HEK293 (cell line): ENCODE results near the gene CORO7.

Source experiments
- CTCF ChIA-PET: fragments of 350-600 bp; formaldehyde crosslinking; extraction: SDS; loops from one replicate; lab custom pipeline; 2021; ENCODE audit warnings: antibody characterized with exemption; lab: Yijun Ruan, JAX
- POLR2A ChIA-PET: fragments of 300-600 bp; formaldehyde crosslinking; extraction: SDS; loops from one replicate; lab custom pipeline; 2020; ENCODE audit warnings: antibody characterized with exemption, inconsistent platforms; lab: Yijun Ruan, JAX
- H3K27ac ChIP-seq: fragments of 200-500 bp; sonication (Bioruptor generic); 2 replicates; pipeline ENCODE4 v1.5.1; 2014; ENCODE audit warnings: low read depth, low read length, control low read depth, inconsistent platforms; ENCODE audit errors: extremely low read depth
- H3K36me3 ChIP-seq, 2 experiments: fragments of 200-500 bp in 1 of 2; sonication (Bioruptor generic) in 1 of 2; 1 replicate in 1 of 2; 2 replicates in 1 of 2; pipeline ENCODE4 v1.5.1; 2014 to 2017; ENCODE audit warnings: inconsistent platforms in 2 of 2, low read length in 2 of 2; ENCODE audit not compliant: control insufficient read depth in 2 of 2, insufficient read depth in 1 of 2
- H3K4me1 ChIP-seq: fragments of 200-500 bp; sonication (Bioruptor generic); 2 replicates; pipeline ENCODE4 v1.5.1; 2014; ENCODE audit warnings: mild to moderate bottlenecking, low read length, inconsistent platforms; ENCODE audit not compliant: control insufficient read depth, insufficient read depth
- H3K4me3 ChIP-seq: 2 replicates; pipeline ENCODE4 v1.5.1; 2011; ENCODE audit warnings: low read depth, mild to moderate bottlenecking, control low read depth, low read length, moderate library complexity
- H3K9me3 ChIP-seq: fragments of 200-500 bp; sonication (Bioruptor generic); 2 replicates; pipeline ENCODE4 v1.5.1; 2014; ENCODE audit warnings: low read depth, low read length, inconsistent platforms; ENCODE audit not compliant: control insufficient read depth, insufficient read depth
- FEZF1 ChIP-seq: fragments of 450-650 bp; formaldehyde crosslinking; IDR thresholded peaks from 2 replicates; pipeline ENCODE4 v1.5.1; 2016; ENCODE audit warnings: missing biosample characterization, missing genetic modification characterization
- GLIS1 ChIP-seq: fragments of 450-650 bp; formaldehyde crosslinking; IDR thresholded peaks from 2 replicates; pipeline ENCODE4 v1.5.1; 2016; ENCODE audit warnings: missing biosample characterization, missing genetic modification characterization
- KLF10 ChIP-seq: fragments of 450-650 bp; IDR thresholded peaks from 2 replicates; pipeline ENCODE4 v1.5.1; 2018; ENCODE audit warnings: missing biosample characterization, mild to moderate bottlenecking, missing genetic modification characterization
- KLF8 ChIP-seq: fragments of 450-650 bp; formaldehyde crosslinking; IDR thresholded peaks from 2 replicates; pipeline ENCODE4 v1.5.1; 2016; ENCODE audit warnings: missing biosample characterization, missing genetic modification characterization
- PBX3 ChIP-seq: sonication (generic); formaldehyde crosslinking; IDR thresholded peaks from 2 replicates; pipeline ENCODE4 v1.8.1; 2022; ENCODE audit warnings: mild to moderate bottlenecking, moderate library complexity, missing genetic modification reagents
- TRIM28 ChIP-seq: IDR thresholded peaks from 2 replicates; pipeline ENCODE4 v1.6.1; 2011; ENCODE audit warnings: low read length, control low read depth, borderline replicate concordance
- ZBTB48 ChIP-seq: fragments of 450-650 bp; formaldehyde crosslinking; IDR thresholded peaks from 2 replicates; pipeline ENCODE4 v1.5.1; 2016; ENCODE audit warnings: missing biosample characterization, missing genetic modification characterization
- ZIC2 ChIP-seq: fragments of 450-650 bp; formaldehyde crosslinking; IDR thresholded peaks from 2 replicates; pipeline ENCODE4 v1.5.1; 2016; ENCODE audit warnings: missing biosample characterization, missing genetic modification characterization
- ZNF132 ChIP-seq: fragments of 450-650 bp; formaldehyde crosslinking; IDR thresholded peaks from 2 replicates; pipeline ENCODE4 v1.5.1; 2017; ENCODE audit warnings: missing biosample characterization, missing genetic modification characterization, borderline replicate concordance
- ZNF133 ChIP-seq: fragments of 450-650 bp; formaldehyde crosslinking; IDR thresholded peaks from 2 replicates; pipeline ENCODE4 v1.5.1; 2016; ENCODE audit warnings: missing biosample characterization, missing genetic modification characterization
- ZNF302 ChIP-seq: fragments of 450-650 bp; formaldehyde crosslinking; IDR thresholded peaks from 2 replicates; pipeline ENCODE4 v1.5.1; 2016; ENCODE audit warnings: missing biosample characterization, missing genetic modification characterization, low read depth
- ZNF37A ChIP-seq: fragments of 450-650 bp; IDR thresholded peaks from 2 replicates; pipeline ENCODE4 v1.5.1; 2018; ENCODE audit warnings: missing biosample characterization, missing genetic modification characterization
- ZNF423 ChIP-seq: fragments of 450-650 bp; formaldehyde crosslinking; IDR thresholded peaks from 2 replicates; pipeline ENCODE4 v1.5.1; 2016; ENCODE audit warnings: missing biosample characterization, missing genetic modification characterization
- ZNF514 ChIP-seq: fragments of 450-650 bp; formaldehyde crosslinking; IDR thresholded peaks from 2 replicates; pipeline ENCODE4 v1.5.1; 2016; ENCODE audit warnings: missing biosample characterization, missing genetic modification characterization
- ZNF561 ChIP-seq: fragments of 450-650 bp; IDR thresholded peaks from 2 replicates; pipeline ENCODE4 v1.5.1; 2018; ENCODE audit warnings: missing biosample characterization, missing genetic modification characterization, borderline replicate concordance
- ZNF580 ChIP-seq: fragments of 450-650 bp; formaldehyde crosslinking; IDR thresholded peaks from 2 replicates; pipeline ENCODE4 v1.5.1; 2016; ENCODE audit warnings: missing biosample characterization, missing genetic modification characterization
- ZNF658 ChIP-seq: fragments of 450-650 bp; formaldehyde crosslinking; IDR thresholded peaks from 2 replicates; pipeline ENCODE4; 2016; ENCODE audit warnings: missing biosample characterization, missing genetic modification characterization
- ZNF664 ChIP-seq: fragments of 450-650 bp; formaldehyde crosslinking; IDR thresholded peaks from 2 replicates; pipeline ENCODE4 v1.5.1; 2016; ENCODE audit warnings: missing biosample characterization, missing genetic modification characterization
- ZNF785 ChIP-seq: fragments of 450-650 bp; formaldehyde crosslinking; IDR thresholded peaks from 2 replicates; pipeline ENCODE4 v1.5.1; 2016; ENCODE audit warnings: missing biosample characterization, missing genetic modification characterization
- ZSCAN5A ChIP-seq: fragments of 450-650 bp; formaldehyde crosslinking; IDR thresholded peaks from 2 replicates; pipeline ENCODE4 v1.5.1; 2016; ENCODE audit warnings: missing biosample characterization, missing genetic modification characterization
- TF ChIP-seq, protein P1 (sequence below): fragments of 450-650 bp; formaldehyde crosslinking; IDR thresholded peaks from 2 replicates; pipeline ENCODE4 v1.5.1; 2017; ENCODE audit warnings: missing biosample characterization, missing genetic modification characterization
- TF ChIP-seq, protein P2 (sequence below): fragments of 450-650 bp; formaldehyde crosslinking; IDR thresholded peaks from 2 replicates; pipeline ENCODE4 v1.5.1; 2016; ENCODE audit warnings: missing biosample characterization, missing genetic modification characterization

The CORO7 gene

DNA sequence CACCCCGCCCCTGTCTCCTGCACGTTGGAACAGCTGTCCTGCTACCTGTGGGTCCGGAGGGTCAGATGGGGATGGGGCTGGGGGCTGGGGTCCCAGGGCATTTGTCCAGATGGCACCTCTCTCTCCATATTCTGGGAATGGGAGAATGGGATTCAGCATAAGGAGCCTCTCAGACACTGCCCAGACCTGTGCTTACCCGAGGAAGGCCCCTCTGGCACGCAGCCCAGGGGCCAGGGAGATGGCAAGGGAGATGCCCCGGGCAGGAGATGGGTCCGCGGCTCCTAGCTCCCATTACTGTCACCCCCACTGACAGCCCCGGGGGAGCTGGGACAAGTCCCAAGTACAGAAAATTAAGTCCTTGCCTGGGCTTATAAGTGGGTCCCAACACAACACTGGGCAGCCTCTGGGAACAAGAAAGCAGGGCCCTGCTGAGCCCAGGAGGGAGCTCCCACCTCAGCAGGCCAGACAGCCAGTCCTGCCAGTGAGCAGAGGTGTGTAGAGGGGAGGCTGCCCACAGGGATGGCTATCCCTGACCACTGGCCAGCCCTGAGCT is 43.0 kb downstream of the CORO7 start:
- TF ChIP-seq ZNF423 (tag by site-specific recombination), result no peak
- TF ChIP-seq ZNF580 (tag by site-specific recombination), result no peak
- no peak for TF ChIP-seq PBX3 (CRISPR knock-in tag)
- TF ChIP-seq, protein P1, sequence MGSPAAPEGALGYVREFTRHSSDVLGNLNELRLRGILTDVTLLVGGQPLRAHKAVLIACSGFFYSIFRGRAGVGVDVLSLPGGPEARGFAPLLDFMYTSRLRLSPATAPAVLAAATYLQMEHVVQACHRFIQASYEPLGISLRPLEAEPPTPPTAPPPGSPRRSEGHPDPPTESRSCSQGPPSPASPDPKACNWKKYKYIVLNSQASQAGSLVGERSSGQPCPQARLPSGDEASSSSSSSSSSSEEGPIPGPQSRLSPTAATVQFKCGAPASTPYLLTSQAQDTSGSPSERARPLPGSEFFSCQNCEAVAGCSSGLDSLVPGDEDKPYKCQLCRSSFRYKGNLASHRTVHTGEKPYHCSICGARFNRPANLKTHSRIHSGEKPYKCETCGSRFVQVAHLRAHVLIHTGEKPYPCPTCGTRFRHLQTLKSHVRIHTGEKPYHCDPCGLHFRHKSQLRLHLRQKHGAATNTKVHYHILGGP (tag by site-specific recombination), result no peak
- TF ChIP-seq ZNF132 (tag by site-specific recombination), result no peak
- peak; percentile 48 for TF ChIP-seq GLIS1 (tag by site-specific recombination)
- no peak for TF ChIP-seq TRIM28
- TF ChIP-seq, protein P2, sequence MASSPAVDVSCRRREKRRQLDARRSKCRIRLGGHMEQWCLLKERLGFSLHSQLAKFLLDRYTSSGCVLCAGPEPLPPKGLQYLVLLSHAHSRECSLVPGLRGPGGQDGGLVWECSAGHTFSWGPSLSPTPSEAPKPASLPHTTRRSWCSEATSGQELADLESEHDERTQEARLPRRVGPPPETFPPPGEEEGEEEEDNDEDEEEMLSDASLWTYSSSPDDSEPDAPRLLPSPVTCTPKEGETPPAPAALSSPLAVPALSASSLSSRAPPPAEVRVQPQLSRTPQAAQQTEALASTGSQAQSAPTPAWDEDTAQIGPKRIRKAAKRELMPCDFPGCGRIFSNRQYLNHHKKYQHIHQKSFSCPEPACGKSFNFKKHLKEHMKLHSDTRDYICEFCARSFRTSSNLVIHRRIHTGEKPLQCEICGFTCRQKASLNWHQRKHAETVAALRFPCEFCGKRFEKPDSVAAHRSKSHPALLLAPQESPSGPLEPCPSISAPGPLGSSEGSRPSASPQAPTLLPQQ (tag by site-specific recombination), result peak; percentile 37; the same call in 1 of the 2 replicates
- no peak for TF ChIP-seq FEZF1
- TF ChIP-seq KLF10 (tag by site-specific recombination), result no peak
- no peak for TF ChIP-seq ZNF658 (tag by site-specific recombination)
- no peak for TF ChIP-seq ZNF785 (tag by site-specific recombination)
- TF ChIP-seq ZIC2, result peak; percentile 84
- no peak for TF ChIP-seq ZNF514 (tag by site-specific recombination)
- TF ChIP-seq ZBTB48 (tag by site-specific recombination), result peak; percentile 95
- TF ChIP-seq ZNF664 (tag by site-specific recombination), result no peak
- no peak for TF ChIP-seq ZNF302 (tag by site-specific recombination)
- TF ChIP-seq ZNF561 (tag by site-specific recombination), result no peak
- TF ChIP-seq KLF8 (tag by site-specific recombination), result no peak
- no peak for TF ChIP-seq ZNF37A (tag by site-specific recombination)
- no peak for TF ChIP-seq ZSCAN5A (tag by site-specific recombination)
- no peak for TF ChIP-seq ZNF133 (tag by site-specific recombination)
- no peaks in the 10 kb centered on the region for H3K9me3 ChIP-seq
- H3K4me1 ChIP-seq, result peaks cover 21% of the 10 kb centered on the region
- no peak overlapping the region; the same call in 1 of the 2 replicates for H3K27ac ChIP-seq
- CTCF ChIA-PET, result interaction anchor here (0.6 to 3.3 kb wide), 5 partner anchors 14 to 172 kb away, joined by 3 to 32 read pairs (median 9); no protein-coding TSS in a partner anchor
- H3K36me3 ChIP-seq, result no peaks in the 10 kb centered on the region; a peak in 1 of 3 replicates
- POLR2A ChIA-PET, result interaction anchor here (0.6 to 1.5 kb wide), 6 partner anchors 13 to 1239 kb away, joined by 3 to 4 read pairs (median 4); partner anchors contain the start of genes CORO7, PAM16 and ZNF213
- no peak overlapping the region for H3K4me3 ChIP-seq
